Measurements from ENCODE around the gene DAB2IP. TPM values are rescaled to one million over a fixed set of nuclear protein-coding genes. Genes with fewer than 3 reads are reported as not detected.

The DAB2IP gene
- total RNA-seq, 1 experiment from 2014 or later: 46.7 TPM

GRCh38 chr9:121812159-121812735, 160.8 kb downstream of the DAB2IP start:
- POLR2A ChIA-PET (ENCODE audit: unreplicated experiment): no interaction called here
- no TSS peak for BruUV-seq (replicated peaks)
- Histone ChIP-seq H3K4me2 (no peak overlapping the region), H3K4me3 (no peak overlapping the region), H3K79me2 (ENCODE audit: low read depth) (no peaks in the 10 kb centered on the region), H3K9me3 (ENCODE audit: insufficient read depth, low read depth) (no peaks in the 10 kb centered on the region), H3K4me1 (replicated peaks; ENCODE audit: insufficient read depth) (no peaks in the 10 kb centered on the region), H3K27ac (no peak overlapping the region), H3F3A (ENCODE audit: insufficient read depth, low read depth) (no peaks in the 10 kb centered on the region), H3K36me3 (ENCODE audit: low read depth) (no peaks in the 10 kb centered on the region), H3K9me2 (ENCODE audit: insufficient read depth) (no peaks in the 10 kb centered on the region), H2AFZ (no peak overlapping the region), H4K20me1 (ENCODE audit: insufficient read depth) (no peaks in the 10 kb centered on the region), H3K27me3 (ENCODE audit: insufficient read depth, low read depth) (no peaks in the 10 kb centered on the region)
- TF ChIP-seq EZH2 (IDR thresholded peaks at IDR 0.05; ENCODE audit: low read depth): no peak
- TF ChIP-seq CTCF (conservative IDR thresholded peaks at IDR 0.05): no peak
- intact Hi-C loops (cut with micrococcal nuclease; ENCODE audit: unreplicated experiment): no loop called here
- no peak for DNase-seq
- CTCF ChIA-PET: no interaction called here

GRCh38 chr9:121813519-121814210, 162.2 kb downstream of the DAB2IP start:
- no peaks in the 10 kb centered on the region for H3F3A ChIP-seq (ENCODE audit: insufficient read depth, low read depth)
- DNase-seq: no peak
- intact Hi-C loops (cut with micrococcal nuclease; ENCODE audit: unreplicated experiment): no loop called here
- H3K9me3 ChIP-seq (ENCODE audit: insufficient read depth, low read depth): no peaks in the 10 kb centered on the region
- ChIA-PET CTCF (no interaction called here), POLR2A (ENCODE audit: unreplicated experiment) (no interaction called here)
- H2AFZ ChIP-seq: no peak overlapping the region
- no peaks in the 10 kb centered on the region for H3K79me2 ChIP-seq (ENCODE audit: low read depth)
- no peak overlapping the region for H3K4me3 ChIP-seq
- no TSS peak for BruUV-seq (replicated peaks)
- H3K4me1 ChIP-seq (replicated peaks; ENCODE audit: insufficient read depth): no peaks in the 10 kb centered on the region
- H3K36me3 ChIP-seq (ENCODE audit: low read depth): no peaks in the 10 kb centered on the region
- no peaks in the 10 kb centered on the region for H3K9me2 ChIP-seq (ENCODE audit: insufficient read depth)
- TF ChIP-seq CTCF (conservative IDR thresholded peaks at IDR 0.05) (no peak), EZH2 (IDR thresholded peaks at IDR 0.05; ENCODE audit: low read depth) (no peak)
- no peak overlapping the region for H3K4me2 ChIP-seq
- no peaks in the 10 kb centered on the region for H3K27me3 ChIP-seq (ENCODE audit: insufficient read depth, low read depth)
- H3K27ac ChIP-seq: no peak overlapping the region
- no peaks in the 10 kb centered on the region for H4K20me1 ChIP-seq (ENCODE audit: insufficient read depth)

GRCh38 chr9:121814594-121814993, 163.2 kb downstream of the DAB2IP start:
- no peaks in the 10 kb centered on the region for H3K9me2 ChIP-seq (ENCODE audit: insufficient read depth)
- no peaks in the 10 kb centered on the region for H3K9me3 ChIP-seq (ENCODE audit: insufficient read depth, low read depth)
- intact Hi-C loops (cut with micrococcal nuclease; ENCODE audit: unreplicated experiment): no loop called here
- no peaks in the 10 kb centered on the region for H3F3A ChIP-seq (ENCODE audit: insufficient read depth, low read depth)
- no peak overlapping the region for H3K4me3 ChIP-seq
- H3K36me3 ChIP-seq (ENCODE audit: low read depth): no peaks in the 10 kb centered on the region
- H4K20me1 ChIP-seq (ENCODE audit: insufficient read depth): no peaks in the 10 kb centered on the region
- no TSS peak for BruUV-seq (replicated peaks)
- no peak for TF ChIP-seq EZH2 (IDR thresholded peaks at IDR 0.05; ENCODE audit: low read depth)
- no peak for TF ChIP-seq CTCF (conservative IDR thresholded peaks at IDR 0.05)
- H3K4me1 ChIP-seq (replicated peaks; ENCODE audit: insufficient read depth): no peaks in the 10 kb centered on the region
- H3K4me2 ChIP-seq: no peak overlapping the region
- no peak overlapping the region for H2AFZ ChIP-seq
- no peaks in the 10 kb centered on the region for H3K27me3 ChIP-seq (ENCODE audit: insufficient read depth, low read depth)
- ChIA-PET CTCF (no interaction called here), POLR2A (ENCODE audit: unreplicated experiment) (interaction anchor here (0.6 kb wide), 1 partner anchor 264 kb away, joined by 3 read pairs; no protein-coding TSS in a partner anchor)
- no peaks in the 10 kb centered on the region for H3K79me2 ChIP-seq (ENCODE audit: low read depth)
- no peak overlapping the region for H3K27ac ChIP-seq
- no peak for DNase-seq

Measured in PC-9 (cell line).